Testis (tissue), 3 donors: ENCODE results near the gene CWC25. TPM values are rescaled to one million over a fixed set of nuclear protein-coding genes. Genes with fewer than 3 reads are reported as not detected.

Source experiments
- DNase-seq: peaks from one replicate; pipeline ENCODE4 v3.0.0-alpha.2; 2019
- H3K27ac ChIP-seq, 2 donors: fragments of 200-600 bp; sonication (generic); one replicate each; pipeline ENCODE4 v1.5.1; 2019
- H3K27me3 ChIP-seq: fragments of 200-600 bp; sonication (generic); one replicate; pipeline ENCODE4 v1.5.1; 2019
- H3K36me3 ChIP-seq: fragments of 200-600 bp; sonication (generic); one replicate; pipeline ENCODE4 v1.5.1; 2017; ENCODE audit warnings: low read depth; ENCODE audit errors: missing control alignments
- H3K4me1 ChIP-seq: fragments of 200-600 bp; sonication (generic); one replicate; pipeline ENCODE4 v1.5.1; 2019
- H3K4me3 ChIP-seq, 2 donors: fragments of 200-600 bp; sonication (generic); one replicate each; pipeline ENCODE4 v1.5.1; 2017 to 2019
- H3K9me3 ChIP-seq: fragments of 200-600 bp; sonication (generic); one replicate; pipeline ENCODE4 v1.5.1; 2017
- CTCF ChIP-seq, 3 experiments: fragments of 450-650 bp in 2 of 3; fragments of 200-600 bp in 1 of 3; sonication (generic) in 1 of 3; IDR thresholded peaks; one replicate each; pipeline ENCODE4 v1.5.1; 2016 to 2019; ENCODE audit warnings: antibody characterized with exemption in 3 of 3, mild to moderate bottlenecking in 2 of 3, moderate library complexity in 1 of 3
- POLR2A ChIP-seq: fragments of 450-650 bp; IDR thresholded peaks from one replicate; pipeline ENCODE4 v1.6.1; 2017; ENCODE audit warnings: antibody characterized with exemption, mild to moderate bottlenecking, moderate library complexity
- WGBS, 2 donors: methylation state at CpG; one replicate each; pipeline ENCODE4 v1.1.5; 2018; 5-methylcytosine and 5-hydroxymethylcytosine counted together
- intact Hi-C: fragments of 100-400 bp; cut with DNase I; formaldehyde crosslinking; loops from one replicate; pipeline ENCODE4 v1.15.1; 2023; ENCODE audit warnings: low total_unique reads
- polyA plus RNA-seq: library from polyadenylated mRNA; stranded (reverse); fragments of 350-450 nt; fragmentation: Illumina TruSeq; extraction: RNeasy Lipid Tissue Mini Kit (QIAGEN cat#74804); gene quantifications from one replicate; pipeline ENCODE4 v1.2.3, GENCODE V29; 2014; ENCODE audit warnings: low read depth, low replicate concordance; ENCODE audit not compliant: insufficient read depth
- total RNA-seq, 2 donors: library from RNA; depleted of rRNA; stranded (reverse); fragments of >200 nt; gene quantifications; one replicate each; pipeline ENCODE4 v1.2.3, GENCODE V29; 2016

The CWC25 gene
- total and polyA plus RNA-seq, 3 donors from 2014 or later = 23.9 to 67.1 (median 41.9) TPM

DNA sequence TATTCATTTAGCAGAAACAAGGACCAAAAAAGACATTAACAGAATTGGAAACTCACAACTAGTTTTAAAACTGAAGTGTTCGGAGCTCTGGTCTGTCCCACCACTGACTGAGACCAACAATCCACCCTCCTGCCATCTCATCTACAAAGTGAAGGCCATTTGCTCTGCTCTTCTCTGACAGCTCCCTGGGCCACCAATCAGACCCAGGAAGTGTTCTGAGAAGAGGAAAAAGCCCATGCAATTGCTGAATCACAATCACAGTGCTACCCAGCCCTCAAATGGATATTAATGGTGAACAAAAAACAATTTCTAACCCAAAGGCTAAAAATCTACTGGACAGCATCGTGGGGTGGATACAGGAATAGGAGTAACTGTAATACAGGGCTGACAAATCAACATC lies 26.3 kb upstream of the CWC25 start:
- Histone ChIP-seq H3K4me3 (no peak overlapping the region), H3K4me1 (peaks cover 18% of the 10 kb centered on the region), H3K27ac (no peak overlapping the region), H3K27me3 (no peaks in the 10 kb centered on the region), H3K36me3 (no peaks in the 10 kb centered on the region), H3K9me3 (no peaks in the 10 kb centered on the region)
- WGBS, 2 donors = 50 to 51% methylated on average over 2 of the region's 2 CpGs
- DNase-seq = no peak
- TF ChIP-seq CTCF (IDR thresholded peaks at IDR 0.05) (no peak), POLR2A (no peak)
- intact Hi-C loops = no loop called here

- intact Hi-C loops = no loop called here
Measured at GRCh38 chr17:38850374-38850773, 25.3 kb upstream of the CWC25 start.

GRCh38 chr17:38848939-38849605 lies 24.0 kb upstream of the CWC25 start:
- no peaks in the 10 kb centered on the region for H3K9me3 ChIP-seq
- H3K27me3 ChIP-seq = no peaks in the 10 kb centered on the region
- peaks cover 15% of the 10 kb centered on the region for H3K4me1 ChIP-seq
- no peaks in the 10 kb centered on the region for H3K36me3 ChIP-seq
- intact Hi-C loops = no loop called here
- 78 to 79% methylated on average over 16 of the region's 16 CpGs for WGBS, 2 donors
- H3K27ac ChIP-seq = no peak overlapping the region
- no peak overlapping the region for H3K4me3 ChIP-seq
- DNase-seq = no peak
- TF ChIP-seq CTCF (IDR thresholded peaks at IDR 0.05) = no peak
- TF ChIP-seq POLR2A = no peak

More at GRCh38 chr17:38850374-38850773, 25.3 kb upstream of the CWC25 start:
- Histone ChIP-seq H3K4me1 (peaks cover 18% of the 10 kb centered on the region), H3K4me3 (no peak overlapping the region), H3K36me3 (no peaks in the 10 kb centered on the region), H3K27me3 (no peaks in the 10 kb centered on the region), H3K9me3 (no peaks in the 10 kb centered on the region), H3K27ac (no peak overlapping the region)
- WGBS, 2 donors = 69 to 79% methylated on average over 7 of the region's 7 CpGs
- no peak for DNase-seq
- TF ChIP-seq POLR2A (no peak), CTCF (IDR thresholded peaks at IDR 0.05) (no peak)

GRCh38 chr17:38848557-38848891 lies 23.4 kb upstream of the CWC25 start:
- Histone ChIP-seq H3K9me3 (no peaks in the 10 kb centered on the region), H3K27me3 (no peaks in the 10 kb centered on the region), H3K4me1 (peaks cover 14% of the 10 kb centered on the region), H3K36me3 (no peaks in the 10 kb centered on the region), H3K27ac (no peak overlapping the region), H3K4me3 (no peak overlapping the region)
- 80 to 85% methylated on average over 1 of the region's 1 CpG for WGBS, 2 donors
- intact Hi-C loops = no loop called here
- TF ChIP-seq POLR2A = no peak
- no peak for TF ChIP-seq CTCF (IDR thresholded peaks at IDR 0.05)
- no peak for DNase-seq

DNA sequence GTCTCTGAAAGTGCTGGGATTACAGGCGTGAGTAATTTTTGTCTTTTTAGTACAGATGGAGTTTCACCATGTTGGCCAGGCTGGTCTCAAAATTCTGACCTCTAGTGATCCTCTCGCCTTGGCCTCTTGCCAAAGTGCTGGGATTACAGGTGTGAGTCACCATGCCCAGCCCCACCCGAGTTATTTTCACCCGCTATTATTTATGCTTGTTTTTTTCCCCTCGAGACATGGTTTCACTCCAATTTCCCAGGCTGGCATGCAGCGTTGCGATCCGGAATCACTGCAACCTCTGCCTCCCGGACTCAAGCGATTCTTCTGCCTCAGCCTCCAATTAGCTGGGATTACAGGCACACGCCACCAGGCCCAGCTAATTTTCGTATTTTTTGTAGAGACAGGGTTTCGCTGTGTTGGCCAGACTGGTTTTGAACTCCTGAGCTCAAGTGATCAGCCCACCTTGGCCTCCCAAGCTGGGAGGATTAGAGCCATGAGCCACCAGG lies 19.2 kb upstream of the CWC25 start:
- Histone ChIP-seq H3K4me1 (no peaks in the 10 kb centered on the region), H3K4me3 (no peak overlapping the region), H3K36me3 (no peaks in the 10 kb centered on the region), H3K9me3 (no peaks in the 10 kb centered on the region), H3K27me3 (no peaks in the 10 kb centered on the region), H3K27ac (no peak overlapping the region)
- WGBS, 2 donors = 56 to 74% methylated on average over 12 to 13 of the region's 13 CpGs
- no peak for DNase-seq
- TF ChIP-seq CTCF (IDR thresholded peaks at IDR 0.05) (no peak), POLR2A (no peak)
- intact Hi-C loops = no loop called here
